ENCODE measurements around the gene CCDC38.

GRCh38 chr12:95829395-95829794, 113.0 kb downstream of the CCDC38 start:
- TF ChIP-seq CTCF (IDR thresholded peaks at IDR 0.05) (no peak), EP300 (IDR thresholded peaks at IDR 0.05) (no peak), POLR2A (IDR thresholded peaks at IDR 0.05) (no peak)

Measured in ovary (tissue), 3 donors.